H1 (cell line): ENCODE results near the gene TNS1. TPM values are rescaled to one million over a fixed set of nuclear protein-coding genes. Genes with fewer than 3 reads are reported as not detected.

Experiments
- JUND ChIP-seq: IDR thresholded peaks from 2 replicates; pipeline ENCODE4 v1.6.1; 2011; ENCODE audit warnings: mild to moderate bottlenecking, improper control_type of control experiment, low read length
- RBBP5 ChIP-seq: IDR thresholded peaks from 2 replicates; pipeline ENCODE4 v1.7.1; 2012; ENCODE audit warnings: low read depth, mild to moderate bottlenecking, inconsistent platforms, low read length, moderate library complexity, borderline replicate concordance
- RNF2 ChIP-seq: fragments of 200-900, 300-1000 bp; sonication (generic); IDR thresholded peaks from 2 replicates; pipeline ENCODE4 v1.7.1; 2016; ENCODE audit warnings: borderline replicate concordance, low read depth, mild to moderate bottlenecking, antibody characterized with exemption, low read length; ENCODE audit not compliant: poor library complexity, severe bottlenecking; ENCODE audit errors: missing control alignments
- polyA plus RNA-seq, 7 experiments: library from polyadenylated mRNA; depleted of rRNA in 3 of 7; stranded (reverse) in 5 of 7; unstranded in 2 of 7; fragments of >200 nt in 5 of 7; fragments of 200-250 nt in 2 of 7; gene quantifications; 1 replicate in 5 of 7; 2 replicates in 1 of 7; 4 replicates in 1 of 7; pipeline versions ENCODE4 v1.2.1 to v1.2.3, GENCODE V29; 2011 to 2013; ENCODE audit warnings: missing spikeins in 2 of 7, mixed read lengths in 2 of 7
- total RNA-seq: library from RNA; stranded (reverse); fragmentation: NEBNext Ultra II Directional; extraction: Animal tissue kit (Norgen Biotek cat#: 25700); gene quantifications from 2 replicates; pipeline ENCODE4 v1.2.1, GENCODE V29; 2021

TNS1 gene
- total and polyA plus RNA-seq, 2 of the 8 experiments (the other 6 are each of a cell fraction or from before 2014, with no cell fraction given) = 1.5 to 5.1 TPM

- TF ChIP-seq RBBP5 = no peak
- no peak for TF ChIP-seq RNF2
- no peak for TF ChIP-seq JUND
Measured at GRCh38 chr2:217980036-217980435, 22.8 kb downstream of the TNS1 start (continued).
